Tongue (tissue), 2 donors: ENCODE results near the gene THSD4. TPM values are rescaled to one million over a fixed set of nuclear protein-coding genes. Genes with fewer than 3 reads are reported as not detected.
A peak's percentile ranks its signal among the peaks of the same experiment; 100 is the strongest.
"Not testable (repeated sequence)": the region's sequence is repeated elsewhere in the genome, so short reads cannot be mapped to it uniquely, and the experiment has no call there.

Source experiments
- DNase-seq: peaks from one replicate; pipeline ENCODE4 v3.0.0-alpha.2; 2015
- total RNA-seq: library from RNA; depleted of rRNA; stranded (reverse); fragments of >200 nt; gene quantifications from one replicate; pipeline ENCODE4 v1.2.3, GENCODE V29; 2014

THSD4 gene
- total RNA-seq, 1 donor from 2014 or later = 43.2 TPM

DNA sequence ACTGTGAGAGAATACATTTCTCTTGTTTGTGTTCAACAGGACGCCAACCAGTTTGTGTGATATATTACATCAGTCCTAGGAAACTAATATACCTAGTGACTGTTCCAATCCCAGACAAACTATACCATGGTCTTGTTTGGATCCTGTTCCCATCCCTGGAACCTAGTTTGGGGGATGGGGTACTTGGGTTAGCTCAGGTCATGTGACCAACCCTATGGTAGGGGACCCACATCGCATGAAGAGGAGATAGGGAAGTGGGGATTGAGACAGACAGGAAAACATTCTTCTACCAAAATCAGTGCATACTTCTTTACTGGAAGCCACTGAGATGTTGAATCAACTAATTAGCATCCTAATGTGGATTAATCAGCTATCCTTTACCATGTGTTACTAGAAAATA is 146.1 kb downstream of the THSD4 start:
- no peak for DNase-seq

DNA sequence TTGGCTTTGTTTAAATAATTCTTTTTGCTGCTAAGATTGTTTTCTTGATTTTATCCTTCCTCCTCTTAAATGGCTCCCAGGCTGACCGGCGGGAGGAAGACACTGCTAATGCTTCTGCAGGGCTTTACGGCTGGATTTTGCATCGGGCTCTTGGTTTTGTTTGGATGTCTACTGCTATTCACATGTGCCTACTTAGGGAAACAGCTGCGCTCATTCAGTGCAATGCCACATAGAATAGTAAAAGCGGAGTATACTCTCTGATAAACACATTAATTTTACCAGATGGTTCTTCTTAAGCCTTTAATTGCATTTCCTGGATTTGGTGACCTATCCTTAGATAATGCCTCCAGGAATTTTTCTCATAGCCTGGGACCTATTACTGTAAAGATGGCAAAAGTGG is 146.6 kb downstream of the THSD4 start:
- DNase-seq = peak; percentile 41

DNA sequence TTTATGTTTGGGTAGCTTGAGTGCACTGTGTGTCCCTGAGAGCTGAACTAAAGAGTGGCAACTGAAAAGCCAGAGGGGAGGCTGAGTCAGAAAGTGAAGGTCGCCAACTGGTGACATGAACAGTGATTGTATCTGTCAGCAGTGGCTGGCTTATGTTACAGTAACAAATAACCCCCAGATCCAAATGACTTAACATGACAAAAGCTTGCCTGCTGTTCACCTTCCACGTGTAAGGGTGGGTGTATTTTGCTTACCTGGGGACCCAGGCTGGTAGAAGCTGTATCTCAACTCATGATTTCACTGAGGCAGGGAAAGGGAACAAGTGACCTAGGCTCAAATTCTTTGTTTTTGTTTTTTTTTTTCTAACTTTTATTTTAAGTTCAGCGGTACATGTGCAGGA is 147.3 kb downstream of the THSD4 start:
- no peak for DNase-seq

DNA sequence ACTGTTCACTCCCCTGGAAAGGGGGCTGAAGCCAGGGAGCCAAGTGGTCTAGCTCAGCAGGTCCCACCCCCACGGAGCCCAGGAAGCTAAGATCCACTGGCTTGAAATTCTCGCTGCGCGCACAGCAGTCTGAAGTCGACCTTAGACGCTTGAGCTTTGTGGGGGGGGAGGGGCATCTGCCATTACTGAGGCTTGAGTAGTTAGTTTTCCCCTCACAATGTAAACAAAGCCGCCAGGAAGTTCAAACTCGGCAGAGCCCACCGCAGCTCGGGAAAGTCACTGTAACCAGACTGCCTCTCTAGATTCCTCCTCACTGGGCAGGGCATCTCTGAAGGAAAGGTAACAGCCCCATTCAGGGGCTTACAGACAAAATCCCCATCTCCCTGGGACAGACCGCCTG is 150.3 kb downstream of the THSD4 start:
- not testable (repeated sequence) for DNase-seq

DNA sequence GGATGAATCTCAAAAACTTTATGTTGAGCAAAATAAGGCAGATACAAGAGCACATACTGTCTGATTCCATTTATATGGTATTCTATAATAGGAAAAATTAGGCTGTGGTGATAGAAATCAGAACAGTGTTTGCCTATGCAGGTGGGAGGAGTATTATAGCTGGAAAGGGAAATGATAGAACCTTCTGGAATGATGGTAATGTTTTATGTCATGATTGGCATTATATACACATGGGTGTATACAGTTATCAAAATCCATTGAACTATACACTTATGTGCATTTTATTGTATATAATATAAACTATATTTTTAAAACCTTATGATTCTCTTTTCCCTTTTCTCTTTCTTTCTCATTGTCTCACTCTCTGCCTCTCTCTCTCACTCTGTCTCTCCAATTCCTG is 156.1 kb downstream of the THSD4 start:
- DNase-seq = no peak

DNA sequence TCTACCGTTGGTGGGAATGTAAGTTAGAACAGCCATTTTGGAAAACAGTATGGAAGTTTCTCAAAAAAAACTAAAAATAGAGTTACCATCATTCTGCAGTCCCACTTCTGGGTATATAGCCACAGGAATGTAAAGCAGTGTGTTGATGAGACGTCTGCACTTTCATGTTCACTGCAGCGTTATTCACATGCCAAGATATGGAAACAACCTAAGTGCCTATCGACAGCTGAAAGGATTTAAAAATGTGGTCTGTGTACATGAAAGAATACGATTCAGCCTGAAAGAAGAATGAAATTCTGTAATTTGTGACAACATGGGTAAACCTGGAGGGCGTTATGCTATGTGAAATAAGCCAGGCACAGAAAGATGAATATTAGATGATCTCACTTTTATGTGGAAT is 157.7 kb downstream of the THSD4 start:
- DNase-seq = peak; percentile 63

DNA sequence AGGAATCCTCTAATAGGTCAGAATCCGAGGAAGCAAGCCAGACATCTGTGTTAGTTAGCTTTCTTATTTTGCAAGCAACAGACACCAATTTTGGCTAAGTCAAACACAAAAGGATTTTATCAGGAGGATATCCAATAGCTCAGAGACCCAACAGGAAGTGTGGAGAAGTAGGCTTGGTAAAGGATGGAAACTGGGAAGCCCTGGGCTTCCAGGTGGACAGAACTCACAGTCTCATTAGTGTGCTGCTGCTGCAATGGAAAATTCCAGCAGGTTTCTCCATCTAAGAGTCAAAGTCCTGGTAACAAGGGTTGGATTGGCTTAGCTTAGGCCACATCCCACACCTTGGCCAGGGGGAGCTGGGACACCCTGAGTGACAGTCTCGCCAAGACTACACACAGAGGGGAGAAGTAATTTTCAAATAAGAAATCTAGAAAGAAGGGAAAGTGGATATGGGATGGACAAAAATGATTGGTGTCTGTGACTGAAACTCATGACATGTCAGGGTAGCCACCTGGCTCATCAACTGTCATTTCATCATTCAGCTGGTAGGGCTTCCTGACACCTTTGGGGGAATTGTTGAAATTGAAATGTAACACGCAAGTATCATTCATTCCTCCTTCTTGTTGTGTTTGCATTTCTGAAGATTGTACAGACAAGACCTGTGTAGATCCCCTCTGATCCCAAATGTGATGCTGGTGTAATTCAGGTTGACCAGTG is 158.6 kb downstream of the THSD4 start:
- peak; percentile 62 for DNase-seq

DNA sequence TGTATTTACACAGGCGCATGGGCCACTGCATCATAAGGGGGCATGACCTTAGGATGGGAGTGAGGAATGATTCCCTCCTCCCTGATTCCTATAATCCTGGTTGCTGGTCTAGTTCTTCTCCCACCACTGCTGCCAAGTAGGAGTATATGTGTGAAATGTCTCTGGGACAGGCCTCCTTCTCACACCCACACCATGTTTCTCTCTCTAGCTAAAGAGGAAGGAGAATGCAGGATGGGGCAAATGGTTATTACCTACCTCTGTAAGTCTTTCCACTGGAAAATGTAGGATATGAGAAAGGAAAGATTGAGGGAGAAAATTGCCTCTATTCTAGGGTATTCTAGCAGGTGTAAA is 159.2 kb downstream of the THSD4 start:
- DNase-seq = no peak

DNA sequence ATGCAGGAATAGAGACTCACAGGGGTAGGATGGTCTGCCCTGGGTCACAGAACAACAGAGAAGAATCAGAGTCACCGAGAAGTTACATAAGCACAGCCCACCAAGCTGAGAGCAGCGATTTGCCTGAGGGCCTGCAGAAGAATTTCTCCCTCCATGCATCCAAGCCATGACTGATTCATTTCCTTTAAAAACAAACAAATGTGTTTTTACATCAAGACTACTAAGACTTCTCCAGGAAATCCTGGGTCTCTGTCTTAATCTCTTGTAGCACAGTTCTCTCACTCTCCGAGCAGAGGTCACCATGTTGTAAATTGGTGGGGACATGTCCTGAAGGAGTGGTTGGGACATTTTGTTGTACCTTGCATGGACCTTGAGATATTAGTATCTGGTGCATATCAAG is 159.8 kb downstream of the THSD4 start:
- no peak for DNase-seq

DNA sequence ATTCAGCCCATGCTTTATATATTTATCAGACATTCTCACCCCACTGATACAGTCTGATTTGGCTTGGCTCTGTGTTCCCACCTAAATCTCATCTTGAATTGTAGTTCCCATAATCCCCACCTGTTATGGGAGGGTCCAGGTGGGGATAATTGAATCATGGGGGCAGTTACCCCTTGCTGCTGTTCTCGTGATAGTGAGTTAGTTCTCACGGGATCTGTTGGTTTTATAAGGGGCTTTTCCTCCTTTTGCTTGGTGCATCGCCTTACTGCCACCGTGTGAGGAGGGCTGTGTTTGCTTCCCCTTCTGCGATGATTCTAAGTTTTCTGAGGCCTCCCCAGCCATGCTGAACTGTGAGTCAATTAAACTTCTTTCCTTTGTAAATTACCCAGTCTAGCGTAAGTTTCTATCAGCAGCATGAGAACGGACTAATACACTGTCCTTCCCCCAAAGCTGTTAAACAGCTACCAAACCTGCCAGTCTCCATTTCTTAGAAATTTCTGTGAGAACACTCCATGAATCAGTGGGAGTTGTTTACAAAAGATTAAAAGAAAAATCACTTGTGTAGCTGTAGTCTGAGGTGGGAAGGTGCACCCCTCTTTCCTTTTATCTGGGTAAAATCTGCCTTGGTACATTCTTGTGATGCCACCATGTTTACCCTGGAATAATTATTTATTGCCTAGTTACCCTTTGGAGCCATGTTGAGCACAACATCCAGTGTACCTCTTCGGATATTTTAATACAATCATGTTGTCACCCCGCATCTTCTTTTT is 160.5 kb downstream of the THSD4 start:
- DNase-seq = no peak

DNA sequence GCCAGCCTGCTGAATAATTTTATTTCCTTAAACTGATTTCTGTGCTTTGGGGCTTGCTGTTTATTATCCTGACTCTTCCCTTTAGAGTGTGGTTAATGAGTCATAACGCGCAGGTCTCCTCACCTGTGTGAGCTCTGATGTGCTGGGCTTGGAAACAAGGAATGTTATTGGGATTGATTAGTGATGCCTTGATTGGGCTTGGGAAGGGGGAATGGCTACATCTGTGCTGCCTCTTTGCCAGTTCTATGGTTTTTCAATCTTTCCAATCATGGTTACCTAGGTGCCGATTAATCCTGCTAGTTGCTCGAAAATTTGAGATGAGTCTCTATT is 161.0 kb downstream of the THSD4 start:
- no peak for DNase-seq

DNA sequence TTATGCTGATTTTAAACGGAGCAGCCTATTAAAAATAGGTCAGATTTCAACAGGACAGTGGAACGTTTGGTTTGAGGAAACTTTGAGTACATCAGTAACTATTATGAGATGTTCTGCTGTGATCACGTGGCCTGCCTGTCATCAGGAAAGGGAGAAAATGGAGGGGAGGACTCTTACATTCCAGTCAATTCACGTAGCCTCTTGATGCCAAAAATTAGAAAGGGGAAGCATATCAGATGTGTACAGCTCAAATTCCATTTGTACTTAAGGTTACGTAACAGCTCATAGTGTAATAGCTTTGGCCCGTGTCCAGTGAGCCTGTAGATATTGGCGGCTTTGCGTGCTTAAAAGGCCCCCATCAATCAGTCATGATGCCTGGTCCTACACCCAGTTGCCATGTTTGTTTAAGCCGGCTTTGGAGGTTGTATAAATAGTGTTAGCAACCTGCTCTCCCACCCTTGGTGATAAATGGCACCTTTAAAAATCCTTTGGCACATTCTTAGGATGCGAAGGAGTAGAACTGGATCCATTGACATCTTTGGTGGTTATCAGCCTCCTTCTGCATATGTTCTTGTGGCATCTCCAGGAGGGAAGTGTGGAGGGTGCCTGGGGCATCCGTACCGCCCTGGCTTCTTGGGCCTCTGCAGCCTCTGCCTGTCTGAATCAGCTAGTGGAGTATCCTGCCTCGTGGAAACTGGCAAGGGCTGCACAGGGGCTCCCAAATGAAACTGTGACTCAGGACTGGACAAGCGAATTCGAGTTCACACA is 163.9 kb downstream of the THSD4 start:
- peak; percentile 85 for DNase-seq

DNA sequence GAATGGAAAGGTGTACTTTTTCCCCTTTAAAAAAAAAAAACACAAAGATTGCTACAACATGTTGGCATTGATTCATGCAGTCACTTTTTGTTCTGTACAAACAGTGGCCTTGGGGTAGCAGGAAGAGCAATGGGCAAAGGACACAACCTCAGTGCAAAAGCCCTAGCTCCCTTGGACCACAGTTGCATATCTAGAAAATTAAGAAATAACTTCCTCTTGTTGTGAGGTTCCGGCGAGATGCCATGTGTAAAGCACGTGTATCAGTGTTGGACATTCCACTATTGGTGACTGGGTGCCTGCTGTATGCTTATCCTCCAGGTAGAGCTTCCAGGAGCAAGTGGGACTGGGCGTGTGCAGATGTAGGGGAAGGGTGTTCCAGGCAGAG is 164.5 kb downstream of the THSD4 start:
- DNase-seq = no peak

DNA sequence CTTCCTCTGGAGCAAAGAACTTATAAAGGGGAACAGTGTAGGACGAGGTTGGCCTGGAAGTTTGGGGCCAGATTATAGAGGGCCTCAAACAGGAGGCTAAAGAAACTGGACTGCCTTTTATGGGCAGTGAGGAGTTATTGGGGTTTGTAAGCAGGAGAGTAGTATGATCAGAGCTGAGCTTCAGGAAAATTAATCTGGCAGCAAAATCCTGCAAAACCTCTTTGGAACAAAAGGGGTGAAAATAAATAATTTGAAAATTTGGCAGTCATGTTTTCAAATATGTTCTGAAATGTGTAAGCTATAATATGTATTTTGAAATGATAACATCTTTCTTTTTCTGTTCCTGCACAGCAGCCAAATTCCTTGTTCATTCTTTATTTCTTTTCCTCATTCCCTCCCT is 164.9 kb downstream of the THSD4 start:
- no peak for DNase-seq

DNA sequence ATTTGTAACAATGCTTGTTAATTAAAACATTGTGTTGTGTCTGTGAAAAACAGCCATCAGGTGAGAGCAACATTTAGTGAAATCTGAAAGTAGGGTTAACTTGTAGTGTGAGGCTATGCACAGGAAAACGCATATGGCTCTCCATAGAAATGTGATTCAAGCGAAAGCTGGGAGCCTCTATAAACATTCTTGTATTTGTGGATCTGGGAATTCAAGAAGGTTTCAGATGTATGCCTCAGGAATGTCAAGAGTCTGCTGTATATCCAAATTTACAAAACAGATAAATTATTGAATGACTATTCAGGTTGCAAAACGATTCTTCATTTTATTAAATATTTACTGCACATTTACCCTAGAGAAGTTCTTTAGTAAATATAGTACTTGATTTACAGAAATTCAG is 166.0 kb downstream of the THSD4 start:
- DNase-seq = no peak

DNA sequence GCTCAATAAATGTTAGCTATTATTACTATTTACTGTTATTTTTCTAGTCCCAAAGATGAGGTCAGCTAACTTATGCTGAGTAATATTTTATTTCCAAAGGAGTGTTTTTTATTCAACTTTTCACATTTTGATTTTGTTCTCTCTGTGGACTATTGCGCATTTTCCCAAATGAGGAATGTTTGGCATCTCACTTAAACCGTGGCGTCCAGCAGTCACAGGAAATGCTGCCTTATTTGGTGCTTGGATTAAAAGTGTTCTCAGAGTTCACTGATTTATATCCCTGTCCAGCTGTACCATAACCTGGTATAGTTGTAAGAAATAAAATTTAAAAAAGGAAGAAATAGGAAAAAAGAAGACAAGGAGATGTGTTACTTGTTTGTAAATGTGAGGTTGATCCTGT is 166.8 kb downstream of the THSD4 start:
- DNase-seq = peak; percentile 44

DNA sequence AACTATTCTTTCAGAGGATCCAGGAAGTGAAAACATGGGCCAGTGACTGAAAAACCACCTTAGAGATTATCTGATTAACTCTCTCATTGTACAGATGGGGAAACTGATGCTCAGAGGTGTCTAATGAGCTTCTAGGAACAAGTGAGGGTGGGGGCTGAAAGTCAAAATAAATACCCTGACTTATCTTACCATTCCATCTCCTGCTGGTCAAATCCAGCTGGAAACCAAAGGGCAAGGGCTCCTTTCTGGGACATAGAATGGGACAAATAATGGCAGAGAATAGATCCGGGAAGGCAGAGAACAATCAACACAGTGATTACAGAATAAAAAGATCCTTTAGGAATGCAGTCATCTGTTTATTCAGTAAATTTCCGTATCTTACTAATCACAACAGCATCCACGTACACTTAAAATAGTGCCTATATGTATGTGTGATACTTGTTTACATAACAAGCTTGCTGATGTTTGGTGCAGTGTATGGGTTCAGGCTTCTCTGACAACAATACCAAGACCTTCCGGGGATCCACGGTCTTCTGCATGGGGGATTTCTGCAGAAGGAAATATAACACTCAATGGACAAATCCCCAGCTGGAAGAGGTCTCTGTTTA is 173.2 kb downstream of the THSD4 start:
- DNase-seq = no peak

DNA sequence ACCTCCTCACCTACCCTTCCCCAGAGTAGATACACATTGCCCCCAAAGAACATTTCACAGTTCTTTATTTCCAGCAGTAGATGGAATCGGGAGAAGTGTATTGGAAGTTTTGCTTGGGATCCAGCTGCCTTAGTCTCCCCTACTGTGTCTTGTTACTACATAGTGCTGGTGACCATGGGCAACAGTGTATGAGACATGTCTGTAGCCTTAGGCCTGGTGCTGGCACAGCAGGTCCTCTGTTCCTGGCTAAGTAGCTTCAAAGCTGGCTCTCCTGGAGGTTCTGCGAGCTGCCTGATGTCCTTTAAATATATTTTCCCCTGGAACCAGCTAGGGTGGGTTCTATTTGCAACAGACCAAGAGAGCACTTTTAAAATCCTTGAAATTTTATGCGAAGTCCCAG is 174.7 kb downstream of the THSD4 start:
- no peak for DNase-seq

DNA sequence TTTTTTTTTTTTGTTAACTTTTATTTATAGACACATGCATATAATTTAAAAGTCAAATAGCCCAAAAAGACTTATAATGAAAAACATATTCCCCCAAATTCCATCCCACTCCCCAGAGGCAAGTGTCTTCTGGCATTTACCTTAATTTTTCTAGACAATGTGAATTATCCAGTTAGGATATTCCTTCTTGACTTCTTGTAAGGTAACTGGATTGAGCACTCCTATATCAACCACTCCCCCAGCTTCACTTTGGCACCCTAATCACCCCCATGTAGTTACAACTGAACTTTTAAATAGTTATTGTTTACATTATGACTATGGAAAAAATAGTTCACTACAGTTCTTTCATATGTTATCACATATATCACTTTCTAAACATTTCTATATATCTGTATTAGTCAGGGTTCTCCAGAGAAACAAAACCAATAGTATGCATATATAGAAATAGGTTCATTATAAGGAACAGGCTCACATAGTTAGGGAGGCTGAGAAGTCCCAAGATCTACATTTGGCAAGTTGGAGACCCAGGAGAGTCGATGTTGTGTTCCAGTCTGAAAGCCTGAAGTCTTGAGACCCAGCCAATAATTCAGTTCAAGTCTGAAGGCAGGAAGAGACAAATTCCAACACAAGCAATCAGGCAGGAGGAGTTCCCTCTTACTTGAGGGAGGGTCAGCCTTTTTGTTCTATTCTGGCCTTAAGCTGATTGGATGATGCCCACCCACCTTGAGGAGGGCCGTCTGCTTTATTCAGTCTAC is 175.8 kb downstream of the THSD4 start:
- DNase-seq = peak; percentile 56

DNA sequence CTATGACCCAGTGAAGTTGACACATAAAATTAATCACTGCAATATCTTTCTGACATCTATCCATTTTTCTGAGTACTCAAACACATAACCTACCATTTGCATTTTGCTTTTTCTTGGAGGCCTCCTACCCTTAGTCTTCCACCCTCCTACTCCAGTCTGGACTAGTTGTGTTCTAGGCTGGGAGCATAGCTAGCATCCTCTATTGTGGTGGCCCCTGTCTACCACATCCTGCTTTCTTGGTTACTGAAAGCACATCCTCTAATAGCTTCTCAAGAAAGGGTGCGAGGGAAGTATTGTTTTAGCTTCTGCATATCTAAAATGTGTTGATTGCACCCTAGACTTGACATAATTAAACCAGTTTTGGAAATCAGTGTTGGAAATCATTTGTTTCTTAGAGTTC is 176.5 kb downstream of the THSD4 start:
- DNase-seq = no peak

DNA sequence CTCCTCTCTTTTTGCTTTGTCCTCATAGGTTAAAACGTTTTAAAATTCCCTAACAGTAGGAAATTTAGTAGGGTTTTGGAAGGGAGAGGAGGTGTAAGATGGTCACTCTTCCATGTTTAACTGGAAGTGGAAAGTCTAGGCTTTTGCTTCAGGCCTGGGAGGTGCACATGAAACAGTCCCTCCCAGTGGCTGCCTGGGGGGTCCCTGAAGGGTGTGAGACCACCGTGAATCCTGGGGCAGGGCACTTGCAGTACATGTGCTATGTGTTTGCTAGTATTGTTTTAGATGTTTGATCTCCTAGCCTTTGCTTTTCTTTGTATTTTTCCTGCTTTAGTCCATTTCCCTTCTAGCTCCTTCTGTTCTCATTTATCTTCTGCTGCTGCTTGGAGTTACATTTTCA is 178.5 kb downstream of the THSD4 start:
- DNase-seq = no peak

DNA sequence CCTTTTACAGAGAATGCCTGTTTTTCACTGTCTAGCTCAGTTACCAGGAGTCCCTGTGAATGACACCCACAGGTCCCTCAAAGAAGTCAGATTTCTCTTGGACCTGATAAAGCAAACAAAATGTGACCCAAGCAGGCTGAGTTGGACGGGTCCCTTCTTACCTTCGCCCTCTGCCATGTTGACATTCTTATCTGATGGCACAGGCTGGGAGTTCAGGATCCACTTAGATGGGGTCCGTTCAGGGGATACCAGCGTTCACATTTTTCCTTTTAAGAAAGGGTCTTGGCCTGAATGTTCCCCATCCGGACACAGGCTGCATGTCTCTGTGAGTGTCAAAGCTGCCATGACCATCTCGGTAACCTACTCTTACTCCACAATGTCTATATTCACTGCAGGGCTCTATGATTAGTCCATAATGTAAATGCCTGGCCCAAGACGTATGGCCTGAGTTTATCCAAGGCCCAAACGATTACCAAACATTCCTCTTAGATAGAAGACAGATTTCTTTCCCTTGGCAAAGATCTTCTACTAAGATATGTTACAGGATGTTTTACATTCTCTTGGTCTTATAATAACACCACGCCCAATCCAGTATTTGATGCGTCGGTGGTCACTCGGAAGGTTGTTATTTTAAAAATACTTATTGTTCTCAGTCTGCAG is 179.1 kb downstream of the THSD4 start:
- DNase-seq = no peak
